Body of pancreas (tissue), 4 donors: ENCODE data around the gene GRB2. TPM values are rescaled to one million over a fixed set of nuclear protein-coding genes. Genes with fewer than 3 reads are reported as not detected.
A peak's percentile ranks its signal among the peaks of the same experiment; 100 is the strongest.

Experiments used
- ATAC-seq: fragments of 150-250 bp; one replicate; pipeline ENCODE4 v1.9.1; 2016
- DNase-seq, 4 donors: peaks; one replicate each; pipeline ENCODE4 v3.0.0-alpha.2; 2019
- H3K27ac ChIP-seq, 4 donors: fragments of 200-600 bp; sonication (generic); 1 replicate in 3 of 4; 2 replicates in 1 of 4; pipeline versions ENCODE4 v1.5.1 to v1.6.1; 2016 to 2019; ENCODE audit warnings: mild to moderate bottlenecking in 1 of 4, mixed read lengths in 1 of 4, moderate library complexity in 1 of 4
- H3K27me3 ChIP-seq, 2 donors: fragments of 200-600 bp; sonication (generic); one replicate each; pipeline ENCODE4 v1.6.0; 2016; ENCODE audit warnings: mild to moderate bottlenecking in 1 of 2
- H3K36me3 ChIP-seq, 2 donors: fragments of 200-600 bp; sonication (generic); replicated peaks in 1 of 2; 2 replicates each; pipeline ENCODE4 v1.5.1; 2016; ENCODE audit warnings: low read depth in 2 of 2; ENCODE audit not compliant: insufficient read depth in 1 of 2
- H3K4me1 ChIP-seq: fragments of 200-600 bp; sonication (generic); one replicate; pipeline ENCODE4 v1.6.0; 2016
- H3K4me3 ChIP-seq, 2 donors: fragments of 200-600 bp; sonication (generic); 1 replicate in 1 of 2; 2 replicates in 1 of 2; pipeline ENCODE4 v1.5.1; 2016 to 2019
- H3K9me3 ChIP-seq, 3 donors: fragments of 200-600 bp; sonication (generic); 1 replicate in 2 of 3; 2 replicates in 1 of 3; pipeline ENCODE4 v1.5.1; 2016
- CTCF ChIP-seq, 7 experiments: fragments of 450-650 bp in 4 of 7; fragments of 200-600 bp in 3 of 7; sonication (generic) in 3 of 7; IDR thresholded peaks; one replicate each; pipeline ENCODE4 v1.5.1; 2016 to 2019; ENCODE audit warnings: antibody characterized with exemption in 7 of 7
- POLR2A ChIP-seq, 3 donors: fragments of 450-650 bp; IDR thresholded peaks; one replicate each; pipeline ENCODE4 v1.6.1; 2016; ENCODE audit warnings: antibody characterized with exemption in 3 of 3, mild to moderate bottlenecking in 2 of 3
- WGBS, 2 donors: methylation state at CpG; one replicate each; pipeline ENCODE4 v1.1.5; 2017; 5-methylcytosine and 5-hydroxymethylcytosine counted together
- intact Hi-C: fragments of 100-400 bp; cut with DNase I; formaldehyde crosslinking; loops from one replicate; pipeline ENCODE4 v1.15.1; 2023
- total RNA-seq, 2 donors: library from RNA; depleted of rRNA; stranded (reverse); fragments of >200 nt; gene quantifications; one replicate each; pipeline ENCODE4 v1.1.0, GENCODE V29; 2016

The GRB2 gene
- total RNA-seq, 2 donors from 2014 or later, result 51.9 to 118 TPM

GRCh38 chr17:75433218-75433783, 27.8 kb upstream of the GRB2 start:
- intact Hi-C loops, result no loop called here
- DNase-seq, result no peak

GRCh38 chr17:75430159-75430974, 24.9 kb upstream of the GRB2 start:
- Histone ChIP-seq H3K27me3 (no peaks in the 10 kb centered on the region), H3K36me3 (no peaks in the 10 kb centered on the region), H3K4me3 (no peak overlapping the region), H3K27ac (no peak overlapping the region), H3K9me3 (no peaks in the 10 kb centered on the region), H3K4me1 (peaks cover 5% of the 10 kb centered on the region)
- ATAC-seq (no peak), DNase-seq (peak in 2 of 4 donors; percentile 13 to 22)
- intact Hi-C loops, result loop anchor here (2.0 kb wide), 1 partner anchor 70 kb away; no protein-coding TSS in a partner anchor
- whole genome bisulfite sequencing, 2 donors, result 43 to 44% methylated on average over 9 to 11 of the region's 11 CpGs
- TF ChIP-seq POLR2A (IDR thresholded peaks at IDR 0.05) (no peak), CTCF (IDR thresholded peaks at IDR 0.05) (no peak)

More at GRCh38 chr17:75433218-75433783, 27.8 kb upstream of the GRB2 start:
- Histone ChIP-seq H3K27ac (no peak overlapping the region), H3K4me1 (no peaks in the 10 kb centered on the region), H3K4me3 (no peak overlapping the region), H3K36me3 (no peaks in the 10 kb centered on the region), H3K9me3 (no peaks in the 10 kb centered on the region), H3K27me3 (no peaks in the 10 kb centered on the region)
- ATAC-seq, result no peak
- TF ChIP-seq POLR2A (IDR thresholded peaks at IDR 0.05) (no peak), CTCF (IDR thresholded peaks at IDR 0.05) (no peak)
- WGBS, 2 donors, result 68 to 72% methylated on average over 6 of the region's 6 CpGs

- no peak overlapping the region for H3K27ac ChIP-seq
- DNase-seq (no peak), ATAC-seq (no peak)
- no peaks in the 10 kb centered on the region for H3K9me3 ChIP-seq
- TF ChIP-seq POLR2A (IDR thresholded peaks at IDR 0.05), result no peak
- no peak for TF ChIP-seq CTCF (IDR thresholded peaks at IDR 0.05)
- intact Hi-C loops, result loop anchor here (5.0 to 10.0 kb wide), 2 partner anchors 56 to 163 kb away; no protein-coding TSS in a partner anchor
- H3K4me1 ChIP-seq, result peaks cover 5% of the 10 kb centered on the region
- H3K36me3 ChIP-seq, result no peaks in the 10 kb centered on the region
- 60 to 67% methylated on average over 16 of the region's 17 CpGs for WGBS, 2 donors
- H3K27me3 ChIP-seq, result no peaks in the 10 kb centered on the region
- no peak overlapping the region for H3K4me3 ChIP-seq
These were observed 23.3 kb upstream of the GRB2 start for GRCh38 chr17:75428543-75429469.

GRCh38 chr17:75418531-75418930, 13.1 kb upstream of the GRB2 start:
- intact Hi-C loops, result no loop called here
- Histone ChIP-seq H3K27ac (no peak overlapping the region), H3K4me1 (no peaks in the 10 kb centered on the region), H3K36me3 (no peaks in the 10 kb centered on the region), H3K4me3 (no peak overlapping the region), H3K27me3 (no peaks in the 10 kb centered on the region), H3K9me3 (no peaks in the 10 kb centered on the region)
- no peak for TF ChIP-seq CTCF (IDR thresholded peaks at IDR 0.05)
- TF ChIP-seq POLR2A (IDR thresholded peaks at IDR 0.05), result no peak
- no peak for DNase-seq
- ATAC-seq, result no peak
- WGBS, 2 donors, result 55 to 59% methylated on average over 5 of the region's 5 CpGs
